GM04504 (cell line): ENCODE measurements around the gene PLEKHJ1.

Experiments
- DNase-seq: peaks from one replicate; pipeline ENCODE4 v3.0.0-alpha.2; 2012; ENCODE audit warnings: low read depth

Gene PLEKHJ1

GRCh38 chr19:2195914-2196313, 40.2 kb downstream of the PLEKHJ1 start:
- no peak for DNase-seq

- no peak for DNase-seq
Observed at GRCh38 chr19:2195361-2195760, 40.8 kb downstream of the PLEKHJ1 start.

GRCh38 chr19:2194513-2195078, 41.5 kb downstream of the PLEKHJ1 start:
- no peak for DNase-seq

GRCh38 chr19:2193807-2194206, 42.3 kb downstream of the PLEKHJ1 start:
- no peak for DNase-seq

- DNase-seq: no peak
Observed at GRCh38 chr19:2192862-2193261, 43.3 kb downstream of the PLEKHJ1 start.

- no peak for DNase-seq
Observed at GRCh38 chr19:2191456-2192310, 44.4 kb downstream of the PLEKHJ1 start.

GRCh38 chr19:2190848-2191455, 45.2 kb downstream of the PLEKHJ1 start:
- DNase-seq: no peak

GRCh38 chr19:2189880-2190279, 46.2 kb downstream of the PLEKHJ1 start:
- DNase-seq: no peak

GRCh38 chr19:2188708-2189385, 47.3 kb downstream of the PLEKHJ1 start:
- no peak for DNase-seq

- no peak for DNase-seq
Observed at GRCh38 chr19:2187159-2187558, 49.0 kb downstream of the PLEKHJ1 start.

- DNase-seq: peak; percentile 94
Observed at GRCh38 chr19:2186071-2186846, 49.9 kb downstream of the PLEKHJ1 start.

GRCh38 chr19:2185734-2186070, 50.4 kb downstream of the PLEKHJ1 start:
- no peak for DNase-seq

- DNase-seq: no peak
Observed at GRCh38 chr19:2184422-2184975, 51.6 kb downstream of the PLEKHJ1 start.
